ENCODE measurements around the gene RNPS1.

RNPS1 gene

GRCh38 chr16:2233872-2234812, 33.8 kb downstream of the RNPS1 start:
- no peak for DNase-seq

DNA sequence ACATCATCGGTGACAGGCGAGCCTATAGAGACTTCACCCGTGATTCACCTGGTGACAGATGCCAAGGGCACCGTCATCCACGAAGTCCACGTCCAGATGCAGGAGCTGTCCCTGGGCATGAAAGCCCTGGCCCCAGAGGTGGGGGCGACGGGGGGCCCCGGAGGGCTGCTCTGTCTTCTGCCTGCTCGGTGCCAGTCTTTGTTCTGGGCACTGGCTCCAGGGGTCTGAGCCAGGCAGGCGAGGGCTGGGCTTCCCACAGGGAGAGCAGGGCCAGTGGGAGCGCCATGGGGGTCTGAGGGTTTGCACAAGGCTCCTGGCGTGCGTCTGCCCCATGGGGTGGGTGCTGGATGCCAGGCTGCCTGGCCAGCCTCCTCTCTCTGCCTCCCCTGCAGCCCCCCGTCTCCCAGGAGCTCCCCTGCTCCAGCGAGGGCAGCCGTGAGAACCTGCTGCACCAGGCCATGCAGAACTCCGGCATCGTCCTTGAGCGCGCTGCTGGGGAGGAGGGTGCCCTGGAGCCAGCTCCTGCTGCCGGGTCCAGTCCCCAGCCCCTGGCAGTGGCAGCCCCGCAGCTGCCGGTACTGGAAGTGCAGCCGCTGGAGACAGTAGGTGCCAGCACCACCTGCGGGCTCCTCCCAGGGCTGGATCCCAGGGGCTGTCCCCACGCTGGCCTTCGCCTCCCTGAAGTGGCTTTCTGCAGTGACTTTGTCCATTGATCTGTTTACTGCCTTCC, 34.7 kb downstream of the RNPS1 start:
- no peak for DNase-seq

GRCh38 chr16:2232094-2232990, 35.6 kb downstream of the RNPS1 start:
- no peak for DNase-seq

- no peak for DNase-seq
These were observed 36.7 kb downstream of the RNPS1 start for GRCh38 chr16:2231016-2231931.

- no peak for DNase-seq
These were observed 37.5 kb downstream of the RNPS1 start for GRCh38 chr16:2230376-2230775.

DNA sequence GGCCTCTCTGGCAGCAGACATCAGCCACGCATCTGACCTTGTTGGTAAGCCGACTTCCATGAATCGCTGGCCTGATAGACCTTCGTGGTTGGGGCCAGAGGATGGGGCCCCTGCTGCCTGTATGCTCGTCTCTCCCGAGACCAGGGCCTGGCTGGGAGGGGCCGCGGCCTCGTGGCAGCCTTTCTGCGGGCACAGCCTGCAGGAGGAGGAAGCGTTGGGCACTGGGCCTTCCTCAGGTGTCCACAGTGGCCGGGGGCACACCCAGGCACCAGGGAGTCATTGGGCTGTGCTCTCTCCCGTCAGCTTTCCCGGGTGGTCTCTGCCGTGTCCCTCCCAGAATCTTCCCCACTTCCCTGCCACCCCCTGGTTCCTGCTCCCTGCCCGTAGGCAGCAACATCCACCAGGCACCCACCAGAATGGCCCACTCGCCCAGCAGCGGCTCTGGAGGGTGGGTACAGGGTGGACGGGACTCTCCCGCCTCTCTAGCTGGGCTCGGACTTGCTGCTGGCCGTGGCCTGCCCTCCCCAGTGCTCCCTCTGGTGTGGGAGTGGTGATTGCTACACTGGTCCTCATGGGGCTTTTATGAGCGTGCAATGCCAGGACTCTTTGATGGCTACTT, 38.2 kb downstream of the RNPS1 start:
- no peak for DNase-seq

DNA sequence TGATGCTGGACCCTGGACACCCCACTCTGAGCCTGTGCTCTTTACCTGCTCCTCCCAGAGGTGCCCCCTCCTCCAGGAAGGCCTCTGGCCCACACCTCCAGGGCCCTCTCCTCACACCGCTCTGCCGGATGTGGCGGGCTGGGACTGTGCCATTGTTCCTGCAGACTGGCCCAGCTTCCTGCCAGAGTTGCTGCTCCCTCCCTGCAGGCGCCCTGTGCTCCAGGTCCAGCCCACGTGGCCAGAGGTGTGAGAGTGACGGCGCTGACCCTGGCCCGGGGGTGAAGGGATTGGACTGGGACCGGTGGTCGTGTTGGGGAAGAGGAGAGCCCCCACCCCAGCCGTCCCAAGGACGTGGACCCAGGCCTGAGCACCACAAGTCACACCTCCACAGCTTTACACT, 38.8 kb downstream of the RNPS1 start:
- no peak for DNase-seq

DNA sequence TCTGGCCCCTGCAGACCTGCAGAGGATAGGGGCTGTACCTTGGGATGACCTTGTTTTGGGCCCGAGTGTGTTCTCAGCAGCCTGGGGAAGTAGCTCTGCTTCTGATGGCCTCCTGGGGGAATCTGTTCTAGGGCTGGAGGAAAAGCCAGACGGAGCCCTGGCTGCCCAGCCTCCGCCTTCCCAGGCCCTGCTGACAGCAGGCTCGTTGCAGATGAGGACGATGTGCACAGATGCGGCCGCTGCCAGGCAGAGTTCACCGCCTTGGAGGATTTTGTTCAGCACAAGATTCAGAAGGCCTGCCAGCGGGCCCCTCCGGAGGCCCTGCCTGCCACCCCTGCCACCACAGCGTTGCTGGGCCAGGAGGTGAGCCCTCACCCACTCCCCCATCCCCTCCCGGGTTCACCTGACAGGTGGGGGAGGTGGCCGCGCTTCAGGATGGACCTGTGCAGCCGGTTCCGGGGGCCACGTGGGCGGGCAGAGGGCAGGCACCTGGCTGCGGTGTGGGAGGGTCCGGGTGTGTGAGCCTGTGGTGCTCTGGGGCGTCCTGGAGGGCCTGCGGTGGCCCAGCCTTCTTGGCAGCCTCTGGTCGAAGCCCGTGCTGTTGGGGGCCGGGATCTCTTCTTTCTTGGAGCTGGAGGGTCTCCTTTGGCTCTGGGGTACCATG, 39.6 kb downstream of the RNPS1 start:
- no peak for DNase-seq

DNA sequence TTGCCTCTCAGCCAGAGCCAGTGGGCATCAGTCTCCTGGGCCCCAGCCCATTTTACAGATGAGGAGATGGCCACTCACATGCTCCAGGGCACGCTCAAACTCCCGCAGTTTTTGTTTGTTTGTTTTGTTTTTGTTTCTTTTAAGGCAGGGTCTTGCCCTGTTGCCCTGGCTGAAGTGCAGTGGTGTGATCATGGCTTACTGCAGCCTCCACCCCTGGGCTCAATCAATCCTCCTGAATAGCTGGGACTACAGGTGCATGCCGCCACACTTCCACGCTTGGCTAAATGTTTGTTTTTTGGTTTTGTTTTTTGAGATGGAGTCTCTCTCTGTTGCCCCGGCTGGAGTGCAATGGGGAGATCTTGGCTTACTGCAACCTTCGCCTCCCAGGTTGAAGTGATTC, 41.0 kb downstream of the RNPS1 start:
- no peak for DNase-seq

GRCh38 chr16:2226245-2226793, 41.6 kb downstream of the RNPS1 start:
- DNase-seq = no peak

DNA sequence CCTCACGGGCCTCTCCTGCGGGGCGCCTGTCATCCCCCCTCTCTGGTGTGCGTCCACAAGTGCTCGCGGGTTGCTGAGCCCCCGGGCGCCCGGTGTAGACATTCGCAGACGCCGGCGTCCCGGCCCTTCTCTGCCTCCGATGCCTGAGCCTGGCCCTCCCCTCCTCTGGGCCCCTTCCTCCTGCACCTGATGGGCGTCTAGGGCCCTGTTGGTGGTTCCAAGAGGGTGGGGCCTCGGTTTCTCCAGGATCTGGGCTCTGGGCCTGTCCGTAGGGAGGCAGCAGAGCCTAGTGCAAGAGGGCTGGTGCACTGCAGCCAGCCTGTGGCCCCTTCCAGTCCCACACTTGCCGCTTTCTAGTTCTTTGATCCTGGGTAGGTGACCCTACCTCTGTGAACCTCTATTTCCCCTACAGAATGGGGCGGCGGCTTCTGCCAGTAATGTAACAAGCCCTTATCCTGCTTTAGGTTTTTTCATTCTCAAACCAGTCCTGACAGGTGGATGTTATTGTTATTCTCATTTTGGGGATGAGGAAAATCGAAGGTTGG, 43.9 kb downstream of the RNPS1 start:
- DNase-seq = no peak

DNA sequence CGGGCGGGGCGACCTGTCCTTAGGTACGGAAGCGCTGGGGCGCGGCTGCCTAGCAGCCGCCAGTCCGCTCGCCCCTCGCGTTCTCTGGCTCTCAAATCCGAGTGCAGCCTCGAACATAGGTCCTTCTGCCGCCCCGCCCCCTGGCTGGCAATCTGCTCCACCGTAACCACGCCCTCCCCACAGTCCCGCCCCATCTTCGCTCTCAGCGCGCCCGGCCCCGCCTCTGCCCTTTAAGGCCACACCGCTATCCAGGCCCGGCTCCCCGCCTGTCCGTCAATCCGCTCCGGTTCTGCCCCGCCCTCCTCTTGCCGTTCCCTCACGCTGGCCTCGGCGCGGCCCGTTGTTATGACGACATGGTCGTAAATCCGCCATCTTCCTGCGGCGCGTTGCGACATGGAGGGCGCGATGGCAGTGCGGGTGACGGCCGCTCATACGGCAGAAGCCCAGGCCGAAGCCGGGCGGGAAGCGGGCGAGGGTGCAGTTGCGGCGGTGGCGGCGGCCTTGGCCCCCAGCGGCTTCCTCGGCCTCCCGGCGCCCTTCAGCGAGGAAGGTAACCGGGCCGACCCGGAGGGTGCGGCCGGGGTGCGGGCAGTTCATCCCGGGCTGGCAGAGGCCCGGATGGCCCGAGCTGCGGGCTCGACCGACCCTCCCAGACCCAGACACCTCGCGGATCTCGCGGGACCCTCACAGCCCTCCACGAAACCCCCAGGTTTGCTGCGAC, 44.5 kb downstream of the RNPS1 start, which contains the start of gene E4F1:
Gene E4F1 (plus strand): TSS at position 371 of the 721 bp plus-strand sequence. CDS start 23 bp downstream, at position 394.
- DNase-seq = peak; percentile 99

DNA sequence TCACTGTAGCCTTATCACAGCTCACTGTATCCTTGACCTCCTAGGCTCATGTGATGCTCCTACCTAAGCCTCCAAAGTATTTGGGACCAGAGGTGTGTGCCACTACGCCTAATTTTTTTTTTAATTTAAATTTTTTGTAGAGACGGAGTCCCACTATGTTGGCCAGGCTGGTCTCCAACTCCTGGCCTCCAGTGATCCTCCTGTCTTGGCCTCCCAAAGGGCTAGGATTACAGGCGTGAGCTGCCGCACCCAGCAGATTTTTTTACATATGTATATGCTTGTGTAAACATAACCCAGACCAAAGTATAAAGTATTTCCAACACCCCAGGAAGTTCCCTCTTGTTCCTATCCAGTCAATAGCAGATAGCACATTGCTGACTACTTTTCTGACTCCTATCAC, 51.6 kb downstream of the RNPS1 start:
- DNase-seq = no peak

DNA sequence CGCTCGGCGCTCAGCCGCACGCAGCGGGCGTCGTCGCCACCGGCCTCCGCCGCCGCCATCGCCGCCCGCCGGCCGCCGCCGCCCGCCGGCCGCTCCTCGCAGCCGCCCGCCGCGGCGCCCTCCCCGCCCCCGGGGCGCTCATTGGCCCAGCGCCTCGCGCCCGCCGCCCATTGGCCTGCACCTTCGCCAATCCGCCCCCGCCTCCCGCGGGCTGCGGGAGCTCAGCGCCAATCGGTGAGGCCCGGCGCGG, 53.3 kb downstream of the RNPS1 start, which contains the start of gene PGP:
Gene PGP (minus strand): TSS at position 122 of the 250 bp plus-strand sequence. CDS start 63 bp downstream, at position 59.
- no peak for DNase-seq

DNA sequence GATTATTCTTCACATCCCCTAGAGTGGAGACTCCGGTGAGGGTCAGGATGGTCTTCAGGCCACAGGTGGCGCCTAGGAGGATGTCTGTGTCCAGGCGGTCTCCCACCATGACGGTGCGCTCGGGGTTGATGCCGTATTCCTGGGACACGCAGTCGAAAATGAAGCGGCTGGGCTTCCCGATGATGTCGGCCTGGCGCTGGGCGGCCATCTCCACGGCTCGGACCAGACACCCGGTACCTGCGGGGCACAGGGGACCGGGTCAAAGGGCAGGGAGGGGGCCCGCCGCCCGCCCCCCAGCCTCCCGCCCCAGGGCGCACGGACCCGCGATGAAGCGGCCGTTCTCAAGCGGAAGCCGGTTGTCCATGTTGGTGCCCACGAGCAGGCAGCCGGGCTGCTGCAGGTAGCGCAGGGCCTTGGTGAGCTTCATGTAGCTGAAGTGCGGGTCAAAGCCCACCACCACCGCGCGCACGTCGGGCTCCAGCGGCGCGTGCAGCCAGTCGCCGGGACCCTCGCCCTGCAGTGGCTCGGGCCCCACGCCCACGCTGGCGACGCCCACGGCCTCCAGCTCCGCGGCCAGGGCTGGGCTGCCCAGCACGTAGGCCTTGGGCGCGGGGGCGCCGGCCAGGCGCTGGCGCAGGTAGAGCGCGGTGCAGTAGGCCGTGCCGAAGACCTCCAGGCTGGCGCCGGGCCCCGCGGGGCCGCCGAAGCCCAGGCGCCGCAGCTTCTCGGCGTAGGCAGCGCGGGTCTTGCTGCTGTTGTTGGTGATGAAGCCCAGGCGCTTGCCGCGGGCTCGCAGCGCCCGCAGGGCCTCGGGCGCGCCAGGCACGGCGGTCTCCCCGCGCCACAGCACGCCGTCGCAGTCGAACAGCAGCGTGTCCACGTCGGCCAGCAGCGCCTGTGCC, 53.9 kb downstream of the RNPS1 start:
- no peak for DNase-seq

- DNase-seq = no peak
These were observed 55.3 kb downstream of the RNPS1 start for GRCh38 chr16:2212362-2213324.

- no peak for DNase-seq
These were observed 56.0 kb downstream of the RNPS1 start for GRCh38 chr16:2211923-2212347.
